Sigmoid colon (tissue), 7 donors: ENCODE data around the gene PPDPF. TPM values are rescaled to one million over a fixed set of nuclear protein-coding genes. Genes with fewer than 3 reads are reported as not detected.

Source experiments
- DNase-seq: peaks from one replicate; pipeline ENCODE4 v3.0.0-alpha.2; 2019
- H3K27ac ChIP-seq, 4 donors: fragments of 200-600 bp; sonication (generic); one replicate each; pipeline ENCODE4 v1.5.1; 2016 to 2019; ENCODE audit warnings: mild to moderate bottlenecking in 1 of 4
- H3K27me3 ChIP-seq, 3 donors: fragments of 200-600 bp; sonication (generic); one replicate each; pipeline ENCODE4 v1.5.1; 2019; ENCODE audit warnings: mild to moderate bottlenecking in 1 of 3
- H3K36me3 ChIP-seq, 4 donors: fragments of 200-600 bp; sonication (generic); one replicate each; pipeline ENCODE4 v1.5.1; 2016 to 2019
- H3K4me1 ChIP-seq, 4 donors: fragments of 200-600 bp; sonication (generic); one replicate each; pipeline ENCODE4 v1.5.1; 2017 to 2019
- H3K4me3 ChIP-seq, 4 donors: fragments of 200-600 bp; sonication (generic); one replicate each; pipeline ENCODE4 v1.5.1; 2017 to 2019; ENCODE audit warnings: mild to moderate bottlenecking in 2 of 4, moderate library complexity in 1 of 4
- H3K9me3 ChIP-seq, 4 donors: fragments of 200-600 bp in 3 of 4; sonication (generic) in 3 of 4; one replicate each; pipeline versions ENCODE4 v1.5.1 to v1.6.1; 2013 to 2019
- CTCF ChIP-seq, 4 experiments: fragments of 450-650 bp in 3 of 4; fragments of 200-600 bp in 1 of 4; IDR thresholded peaks; one replicate each; pipeline ENCODE4 v1.5.1; 2016 to 2019; ENCODE audit warnings: antibody characterized with exemption in 4 of 4, mild to moderate bottlenecking in 3 of 4, moderate library complexity in 2 of 4
- EP300 ChIP-seq, 4 donors: sonication (generic); formaldehyde crosslinking; IDR thresholded peaks; one replicate each; pipeline ENCODE4 v1.6.1; 2017; ENCODE audit warnings: antibody characterized with exemption in 4 of 4
- POLR2A ChIP-seq, 2 donors: fragments of 450-650 bp; IDR thresholded peaks; one replicate each; pipeline ENCODE4 v1.6.1; 2016; ENCODE audit warnings: antibody characterized with exemption in 2 of 2, mild to moderate bottlenecking in 2 of 2, moderate library complexity in 2 of 2
- POLR2AphosphoS5 ChIP-seq, 4 donors: sonication (generic); formaldehyde crosslinking; IDR thresholded peaks; one replicate each; pipeline ENCODE4 v1.6.1; 2017; ENCODE audit warnings: antibody characterized with exemption in 4 of 4
- WGBS, 2 donors: extraction: QIAGEN DNeasy Blood & Tissue Kit; methylation state at CpG; one replicate each; pipeline ENCODE4 v1.1.7; 2013; 5-methylcytosine and 5-hydroxymethylcytosine counted together
- intact Hi-C: fragments of 100-400 bp; cut with DNase I; formaldehyde crosslinking; loops from one replicate; pipeline ENCODE4 v1.15.1; 2023
- polyA plus RNA-seq, 3 donors: library from polyadenylated mRNA; stranded (reverse); fragments of 200-250 nt; gene quantifications; one replicate each; pipeline ENCODE4 v1.2.3, GENCODE V29; 2013
- total RNA-seq, 4 donors: library from RNA; depleted of rRNA; stranded (reverse); fragments of >200 nt; gene quantifications; one replicate each; pipeline ENCODE4 v1.1.0, GENCODE V29; 2016
- donor health status: healthy with polysubstance abuse.
- donor health status: Bipolar disorder and iron deficiency.
- donor health status: healthy.

PPDPF gene
- total and polyA plus RNA-seq, 7 donors = 82.8 to 1,688 (median 244) TPM

DNA sequence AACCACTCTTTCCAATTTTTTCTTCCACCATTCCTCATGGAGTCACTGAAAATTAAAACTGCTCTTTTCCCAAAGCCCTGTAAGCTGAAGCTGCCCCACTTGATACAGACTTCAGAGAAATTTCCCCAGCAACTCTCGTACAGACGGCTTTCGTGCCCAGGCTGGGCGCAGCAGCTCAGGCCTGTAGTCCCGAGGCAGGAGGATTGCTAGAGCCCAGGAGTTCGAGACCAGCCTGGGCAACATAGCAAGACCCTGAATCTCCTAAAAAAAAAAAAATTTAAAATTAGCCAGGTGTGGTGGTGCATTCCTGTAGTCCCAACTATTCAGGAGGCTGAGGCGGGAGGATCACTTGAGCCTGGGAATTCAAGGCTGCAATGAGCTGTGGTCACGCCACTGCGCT is 6.6 kb downstream of the PPDPF start:
- H3K9me3 ChIP-seq = no peaks in the 10 kb centered on the region
- TF ChIP-seq POLR2A (IDR thresholded peaks at IDR 0.05) (no peak), CTCF (IDR thresholded peaks at IDR 0.05) (no peak), POLR2AphosphoS5 (IDR thresholded peaks at IDR 0.05) (no peak), EP300 (IDR thresholded peaks at IDR 0.05) (no peak)
- no peaks in the 10 kb centered on the region for H3K27me3 ChIP-seq
- 84 to 92% methylated on average over 9 of the region's 9 CpGs for WGBS, 2 donors
- H3K36me3 ChIP-seq = peaks cover 0 to 3% (median 0%) of the 10 kb centered on the region in 4 donors
- peaks cover 0 to 12% (median 7%) of the 10 kb centered on the region in 4 donors for H3K4me1 ChIP-seq
- no peak overlapping the region for H3K4me3 ChIP-seq
- intact Hi-C loops = no loop called here
- DNase-seq = no peak
- no peak overlapping the region for H3K27ac ChIP-seq

DNA sequence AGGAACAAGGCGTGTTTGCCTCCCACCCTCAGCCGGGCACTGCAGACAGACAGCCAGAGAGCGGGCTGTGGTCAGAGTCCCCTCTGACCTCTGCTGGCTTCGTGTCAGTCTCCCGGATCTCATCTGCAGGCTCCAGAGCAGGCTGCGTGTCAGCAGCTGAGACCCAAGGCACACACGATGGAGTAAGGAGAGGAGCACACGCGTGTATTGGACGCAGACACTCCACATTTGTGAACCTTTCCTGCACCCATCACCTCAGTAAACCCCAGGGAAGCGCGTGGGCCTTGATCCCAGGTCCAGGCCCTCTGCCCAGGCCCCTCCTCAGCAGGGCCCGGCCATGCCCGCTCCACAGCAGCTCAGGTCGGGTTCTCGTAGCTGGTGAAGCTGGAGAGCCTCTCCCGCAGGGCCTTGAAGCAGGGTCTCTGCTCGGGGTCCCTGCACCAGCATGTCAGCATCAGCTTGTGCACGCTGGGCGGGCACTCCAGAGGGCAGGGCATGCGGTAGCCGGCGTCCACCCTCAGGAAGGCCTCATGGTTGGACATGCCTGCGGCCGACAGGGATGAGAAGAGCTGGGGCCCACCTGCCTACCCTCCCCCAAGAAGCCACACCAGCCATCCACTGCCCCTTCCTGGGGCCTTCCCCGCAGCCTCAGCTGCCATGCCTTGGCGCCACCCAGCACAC is 8.8 kb downstream of the PPDPF start:
- peaks cover 3 to 21% (median 14%) of the 10 kb centered on the region in 3 donors for H3K27me3 ChIP-seq
- no peak overlapping the region for H3K4me3 ChIP-seq
- no peaks in the 10 kb centered on the region for H3K36me3 ChIP-seq
- H3K27ac ChIP-seq = no peak overlapping the region
- WGBS, 2 donors = 82 to 88% methylated on average over 27 of the region's 27 CpGs
- H3K4me1 ChIP-seq = no peaks in the 10 kb centered on the region
- H3K9me3 ChIP-seq = no peaks in the 10 kb centered on the region
- TF ChIP-seq EP300 (IDR thresholded peaks at IDR 0.05) = no peak
- TF ChIP-seq POLR2A (IDR thresholded peaks at IDR 0.05) = no peak
- TF ChIP-seq CTCF (IDR thresholded peaks at IDR 0.05) = no peak
- TF ChIP-seq POLR2AphosphoS5 (IDR thresholded peaks at IDR 0.05) = no peak
- intact Hi-C loops = no loop called here
- DNase-seq = no peak

- Histone ChIP-seq H3K36me3 (no peaks in the 10 kb centered on the region), H3K27me3 (peaks cover 9 to 29% (median 22%) of the 10 kb centered on the region in 3 donors), H3K4me3 (no peak overlapping the region), H3K4me1 (no peaks in the 10 kb centered on the region), H3K27ac (no peak overlapping the region), H3K9me3 (no peaks in the 10 kb centered on the region)
- no peak for DNase-seq
- TF ChIP-seq CTCF (IDR thresholded peaks at IDR 0.05) = no peak
- TF ChIP-seq EP300 (IDR thresholded peaks at IDR 0.05) = no peak
- no peak for TF ChIP-seq POLR2A (IDR thresholded peaks at IDR 0.05)
- TF ChIP-seq POLR2AphosphoS5 (IDR thresholded peaks at IDR 0.05) = no peak
- intact Hi-C loops = no loop called here
- WGBS, 2 donors = 74 to 79% methylated on average over 39 of the region's 39 CpGs
These were observed 9.6 kb downstream of the PPDPF start for GRCh38 chr20:63529861-63530787.

DNA sequence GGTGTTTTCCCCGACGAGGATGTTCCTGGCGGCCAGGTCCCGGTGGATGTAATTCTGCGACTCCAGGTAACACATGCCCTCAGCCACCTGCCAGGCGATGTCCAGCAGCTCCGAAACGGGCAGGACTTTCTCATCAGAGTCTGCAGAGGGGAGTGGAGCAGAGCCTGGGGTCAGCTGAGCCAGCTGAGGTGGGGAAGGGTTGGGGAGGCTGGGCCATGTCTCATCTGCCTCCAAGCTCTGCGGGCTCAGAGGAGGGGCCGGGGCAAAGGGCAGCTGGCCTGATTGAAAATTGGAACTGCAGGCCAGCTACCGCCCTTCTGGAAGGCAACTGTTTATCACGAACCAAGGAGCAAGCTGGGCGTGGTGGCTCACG is 10.2 kb downstream of the PPDPF start:
- Histone ChIP-seq H3K27ac (no peak overlapping the region), H3K27me3 (peaks cover 11 to 33% (median 26%) of the 10 kb centered on the region in 3 donors), H3K9me3 (no peaks in the 10 kb centered on the region), H3K4me3 (no peak overlapping the region), H3K36me3 (no peaks in the 10 kb centered on the region), H3K4me1 (no peaks in the 10 kb centered on the region)
- intact Hi-C loops = no loop called here
- no peak for TF ChIP-seq POLR2A (IDR thresholded peaks at IDR 0.05)
- TF ChIP-seq POLR2AphosphoS5 (IDR thresholded peaks at IDR 0.05) = no peak
- no peak for TF ChIP-seq CTCF (IDR thresholded peaks at IDR 0.05)
- TF ChIP-seq EP300 (IDR thresholded peaks at IDR 0.05) = no peak
- whole genome bisulfite sequencing, 2 donors = 20 to 66% methylated on average over 14 of the region's 14 CpGs
- no peak for DNase-seq
